AG04449 (cell line): Measurements from ENCODE around the gene DYNC1LI2.

Experiments
- CTCF ChIA-PET: fragments of 350-600 bp; formaldehyde crosslinking; extraction: SDS; loops from one replicate; lab custom pipeline; 2021; ENCODE audit warnings: antibody characterized with exemption; lab: Yijun Ruan, JAX
- POLR2A ChIA-PET: fragments of 400-600, 350-600 bp; formaldehyde crosslinking; extraction: SDS; loops from one replicate; lab custom pipeline; 2020; ENCODE audit warnings: antibody characterized with exemption, inconsistent platforms; lab: Yijun Ruan, JAX
- DNase-seq: peaks from one replicate; pipeline ENCODE4 v3.0.0-alpha.2; 2010; ENCODE audit warnings: low read depth, low spot score
- H3K4me3 ChIP-seq: 2 replicates; pipeline ENCODE4 v1.5.1; 2011; ENCODE audit warnings: low read depth, mild to moderate bottlenecking, control low read depth, low read length
- CTCF ChIP-seq: IDR thresholded peaks from one replicate; pipeline ENCODE4 v1.5.1; 2011; ENCODE audit warnings: mild to moderate bottlenecking, moderate library complexity, low read length, control low read depth, inconsistent platforms; ENCODE audit not compliant: insufficient read depth; ENCODE audit errors: missing control alignments

DYNC1LI2 gene

GRCh38 chr16:66719246-66719645, 32.2 kb downstream of the DYNC1LI2 start:
- DNase-seq = no peak
- POLR2A ChIA-PET = no interaction called here
- CTCF ChIA-PET = interaction anchor here (2.1 to 4.3 kb wide), 4 partner anchors 8 to 149 kb away, joined by 7 to 50 read pairs (median 30); no protein-coding TSS in a partner anchor

GRCh38 chr16:66717776-66718175, 33.6 kb downstream of the DYNC1LI2 start:
- POLR2A ChIA-PET = no interaction called here
- no peak overlapping the region for H3K4me3 ChIP-seq
- CTCF ChIA-PET = interaction anchor here (1.0 to 4.3 kb wide), 8 partner anchors 10 to 151 kb away, joined by 3 to 50 read pairs (median 8); no protein-coding TSS in a partner anchor
- no peak for TF ChIP-seq CTCF
- no peak for DNase-seq

More at GRCh38 chr16:66719246-66719645, 32.2 kb downstream of the DYNC1LI2 start:
- no peak overlapping the region for H3K4me3 ChIP-seq
- TF ChIP-seq CTCF = no peak

- TF ChIP-seq CTCF = peak; percentile 94
- POLR2A ChIA-PET = no interaction called here
- DNase-seq = peak; percentile 42
- CTCF ChIA-PET = interaction anchor here (0.7 to 4.3 kb wide), 12 partner anchors 10 to 312 kb away, joined by 3 to 50 read pairs (median 6); no protein-coding TSS in a partner anchor
- no peak overlapping the region for H3K4me3 ChIP-seq
These were observed 34.2 kb downstream of the DYNC1LI2 start for GRCh38 chr16:66717112-66717675.

GRCh38 chr16:66714654-66715307, 36.6 kb downstream of the DYNC1LI2 start:
- ChIA-PET CTCF (interaction anchor here (1.2 to 4.3 kb wide), 4 partner anchors 13 to 80 kb away, joined by 3 to 50 read pairs (median 23); no protein-coding TSS in a partner anchor), POLR2A (no interaction called here)
- no peak for DNase-seq
- TF ChIP-seq CTCF = no peak
- no peak overlapping the region for H3K4me3 ChIP-seq

GRCh38 chr16:66714062-66714461, 37.3 kb downstream of the DYNC1LI2 start:
- no peak for DNase-seq
- H3K4me3 ChIP-seq = no peak overlapping the region
- CTCF ChIA-PET = interaction anchor here (1.2 to 2.0 kb wide), 5 partner anchors 14 to 307 kb away, joined by 3 to 10 read pairs (median 4); no protein-coding TSS in a partner anchor
- no peak for TF ChIP-seq CTCF
- POLR2A ChIA-PET = no interaction called here

GRCh38 chr16:66713076-66713475, 38.3 kb downstream of the DYNC1LI2 start:
- POLR2A ChIA-PET = interaction anchor here (0.7 kb wide), 2 partner anchors 27 to 77 kb away, joined by 3 read pairs; no protein-coding TSS in a partner anchor
- CTCF ChIA-PET = interaction anchor here (0.7 to 2.0 kb wide), 8 partner anchors 9 to 306 kb away, joined by 3 to 10 read pairs (median 4); no protein-coding TSS in a partner anchor
- no peak for DNase-seq
- TF ChIP-seq CTCF = no peak
- no peak overlapping the region for H3K4me3 ChIP-seq
